ELR (cell line): ENCODE results near the gene DMD.

Source experiments
- DNase-seq: peaks from one replicate; pipeline ENCODE4 v3.0.0-alpha.2; 2015; ENCODE audit warnings: low read depth

Gene DMD

GRCh38 chrX:31178064-31178768, 2033.1 kb downstream of the DMD start:
- DNase-seq: no peak

GRCh38 chrX:31170792-31171191, 2040.6 kb downstream of the DMD start:
- no peak for DNase-seq

DNA sequence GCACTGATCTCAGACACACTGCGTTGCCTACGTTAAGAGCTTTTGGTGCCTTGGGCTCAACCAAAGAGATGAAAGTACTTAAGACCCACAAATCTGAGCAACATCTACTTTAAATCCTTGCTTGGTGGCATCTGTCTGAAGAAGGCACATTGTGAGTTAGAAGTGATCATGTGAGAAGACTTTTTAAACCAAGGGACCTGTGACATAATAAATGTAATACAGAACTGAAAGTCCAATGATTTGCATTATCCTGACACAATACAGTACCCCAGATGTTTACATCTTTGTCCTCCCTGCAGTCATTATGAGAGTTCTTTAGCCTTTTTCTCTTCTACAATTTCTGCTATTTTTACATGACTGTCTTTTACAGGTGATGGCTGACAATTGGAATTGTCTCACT, 2042.8 kb downstream of the DMD start:
- DNase-seq: no peak

GRCh38 chrX:31166832-31167231, 2044.5 kb downstream of the DMD start:
- no peak for DNase-seq

- DNase-seq: no peak
Observed at GRCh38 chrX:31166416-31166815, 2044.9 kb downstream of the DMD start.

- DNase-seq: peak; percentile 0
Observed at GRCh38 chrX:31165241-31166035, 2045.9 kb downstream of the DMD start.

GRCh38 chrX:31154946-31155345, 2056.4 kb downstream of the DMD start:
- no peak for DNase-seq

DNA sequence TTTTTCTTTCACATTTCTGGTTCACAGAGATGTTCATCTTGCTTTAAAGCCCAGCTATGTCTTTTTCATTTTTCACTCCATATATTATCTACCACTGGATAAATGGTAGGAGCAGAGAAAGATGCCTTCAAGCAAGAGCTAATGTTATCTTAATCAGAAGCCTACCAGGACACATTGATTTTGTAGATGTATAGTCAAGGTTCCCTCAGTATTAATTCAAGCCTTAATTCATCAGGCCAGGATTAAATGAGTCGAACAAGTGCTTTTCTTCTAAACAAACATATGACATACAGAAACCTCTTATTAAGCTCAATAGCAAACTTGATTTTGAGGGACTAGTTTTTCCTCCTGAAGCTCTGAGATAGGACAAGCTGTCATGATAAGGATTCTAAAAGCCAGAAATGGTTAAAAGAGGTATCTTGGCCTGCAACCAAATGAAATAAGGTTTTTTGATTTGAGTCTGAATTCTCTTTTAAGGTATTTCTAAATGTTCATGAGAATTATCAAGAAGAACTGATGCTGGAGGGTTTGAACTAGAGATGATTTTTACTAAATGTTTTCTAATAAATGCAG, 2057.8 kb downstream of the DMD start:
- no peak for DNase-seq

DNA sequence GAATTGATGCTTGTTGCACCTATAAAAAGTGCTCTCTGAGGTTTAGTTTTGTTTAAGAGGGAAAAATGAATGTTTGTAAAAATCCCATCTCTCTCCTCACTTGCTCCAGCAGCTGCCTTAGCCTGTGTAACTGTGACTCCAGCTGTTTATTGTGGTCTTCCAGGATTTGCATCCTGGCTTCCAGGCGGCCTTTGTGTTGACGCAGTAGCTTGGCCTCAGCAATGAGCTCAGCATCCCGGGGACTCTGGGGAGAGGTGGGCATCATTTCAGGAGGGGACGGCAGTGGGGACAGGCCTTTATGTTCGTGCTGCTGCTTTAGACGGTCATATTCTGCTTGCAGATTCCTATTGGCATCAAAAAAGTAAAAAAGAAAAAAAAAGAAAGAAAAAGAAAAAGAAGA, 2064.2 kb downstream of the DMD start:
- DNase-seq: no peak

- DNase-seq: no peak
Observed at GRCh38 chrX:31139961-31140360, 2071.4 kb downstream of the DMD start.

GRCh38 chrX:31138124-31138523, 2073.2 kb downstream of the DMD start:
- no peak for DNase-seq

- DNase-seq: no peak
Observed at GRCh38 chrX:31136144-31136611, 2075.2 kb downstream of the DMD start.

- DNase-seq: no peak
Observed at GRCh38 chrX:31132821-31133241, 2078.5 kb downstream of the DMD start.

DNA sequence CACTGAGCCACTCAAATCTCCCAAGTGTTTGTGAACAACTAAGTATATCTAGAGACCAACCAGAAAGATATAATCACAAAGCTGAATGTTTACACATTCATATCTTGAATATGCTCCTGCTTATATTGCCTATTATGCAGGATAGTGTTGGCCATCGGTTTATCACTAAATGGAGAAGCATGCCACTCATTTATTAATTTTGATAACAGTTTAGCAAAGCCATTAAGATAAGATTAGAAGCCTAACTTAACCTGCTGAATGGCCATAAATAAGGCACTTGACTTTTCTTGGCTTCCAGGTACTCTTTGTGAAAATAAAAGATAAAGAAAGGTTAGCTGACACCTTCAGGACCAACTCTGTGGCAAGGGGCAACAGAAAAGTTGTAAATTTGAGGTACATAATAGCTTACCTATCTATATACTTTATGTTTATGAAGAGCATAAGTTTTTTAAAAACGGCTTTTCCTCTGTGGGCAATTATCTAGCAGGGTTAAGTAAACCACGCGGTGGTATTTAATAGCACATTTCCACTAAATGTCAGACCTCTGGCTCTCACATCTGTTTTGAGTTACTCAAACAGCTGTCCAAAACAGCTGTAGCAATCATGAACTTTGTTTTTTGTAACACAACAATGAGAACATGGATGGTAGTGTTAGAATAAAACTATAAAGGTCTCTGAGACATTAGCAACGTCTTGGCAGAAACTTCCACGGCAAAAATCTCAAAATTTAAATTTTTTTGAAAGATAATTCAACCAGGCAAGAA, 2080.7 kb downstream of the DMD start:
- no peak for DNase-seq

- DNase-seq: no peak
Observed at GRCh38 chrX:31128855-31129254, 2082.5 kb downstream of the DMD start.

- DNase-seq: no peak
Observed at GRCh38 chrX:31127716-31128115, 2083.6 kb downstream of the DMD start.

DNA sequence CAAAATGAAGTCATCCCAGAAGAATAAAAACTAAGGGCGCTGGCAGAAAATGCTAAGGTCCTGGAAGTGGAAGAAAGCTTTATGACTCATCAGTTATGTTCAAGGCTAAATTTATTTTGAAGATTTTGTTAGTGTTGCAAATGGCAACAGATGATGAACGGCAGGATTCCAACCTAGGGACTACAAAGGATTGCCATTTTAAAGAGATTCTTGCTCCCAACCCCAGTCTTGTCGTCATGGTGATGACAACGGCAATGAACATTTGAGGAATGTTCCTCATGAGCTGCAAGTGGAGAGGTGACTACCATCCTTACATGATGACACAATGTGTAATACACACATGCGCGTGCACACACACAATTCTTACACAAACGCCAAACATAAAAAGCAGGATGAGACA, 2085.1 kb downstream of the DMD start:
- DNase-seq: no peak

GRCh38 chrX:31124536-31124935, 2086.8 kb downstream of the DMD start:
- no peak for DNase-seq

- no peak for DNase-seq
Observed at GRCh38 chrX:31123335-31123734, 2088.0 kb downstream of the DMD start.

DNA sequence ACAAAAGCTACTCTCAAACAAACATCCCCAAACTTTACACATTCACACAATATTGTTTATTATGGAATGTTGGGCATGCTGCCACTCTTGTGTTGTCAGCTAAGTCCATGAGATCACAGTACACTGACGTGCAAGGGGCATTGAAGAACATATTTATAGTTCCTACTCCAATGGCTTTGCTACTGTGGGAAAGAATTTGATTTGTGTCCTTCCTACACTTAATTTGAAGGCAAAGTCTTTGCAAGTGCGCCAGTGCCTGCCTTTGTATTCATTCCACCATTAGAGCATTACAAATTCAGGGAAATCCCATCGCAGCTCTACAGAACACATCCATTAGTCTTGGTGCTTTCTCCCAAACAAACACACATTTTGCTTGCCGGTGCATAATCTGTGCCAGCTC, 2094.1 kb downstream of the DMD start:
- no peak for DNase-seq

DNA sequence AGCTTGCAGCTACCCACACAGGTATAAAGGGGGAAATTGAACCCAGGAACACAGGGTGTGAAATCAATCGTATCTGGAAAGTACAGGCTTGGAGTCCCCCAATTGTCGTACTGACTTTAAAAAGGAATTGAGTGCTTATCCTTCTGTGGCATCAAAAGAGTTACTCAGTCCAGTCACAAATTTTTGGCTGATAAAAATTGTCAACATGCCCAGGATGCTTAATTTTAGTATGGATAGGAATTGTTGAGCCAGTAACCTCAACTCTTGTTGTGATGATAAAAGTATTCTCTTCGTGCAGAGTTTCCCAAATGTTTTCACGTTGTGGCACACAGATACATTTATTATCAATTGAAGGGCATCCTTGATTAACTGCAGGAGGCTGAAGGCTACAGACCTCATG, 2096.0 kb downstream of the DMD start:
- DNase-seq: no peak

- no peak for DNase-seq
Observed at GRCh38 chrX:31114858-31115257, 2096.5 kb downstream of the DMD start.
